Stimulated activated CD8-positive, alpha-beta memory T cell treated with anti-CD3 and anti-CD28 coated beads, Interleukin-15, amount 100 ng/mL, for 48 hours (primary cell): ENCODE results near the gene ITGB4.

Experiments
- DNase-seq, 2 donors: peaks; one replicate each; pipeline ENCODE4 v3.0.0-alpha.2; 2020; ENCODE audit warnings: low read depth in 2 of 2

The ITGB4 gene

GRCh38 chr17:75697651-75698291 is 23.5 kb upstream of the ITGB4 start:
- no peak for DNase-seq

- no peak for DNase-seq
Observed at GRCh38 chr17:75698659-75699058, 22.6 kb upstream of the ITGB4 start.

- DNase-seq: no peak
Observed at GRCh38 chr17:75701288-75701687, 20.0 kb upstream of the ITGB4 start.

- no peak for DNase-seq
Observed at GRCh38 chr17:75703191-75703590, 18.1 kb upstream of the ITGB4 start.

GRCh38 chr17:75703591-75703990 is 17.7 kb upstream of the ITGB4 start:
- no peak for DNase-seq

- DNase-seq: no peak
Observed at GRCh38 chr17:75704963-75705875, 16.0 kb upstream of the ITGB4 start.

- DNase-seq: no peak
Observed at GRCh38 chr17:75706042-75706728, 15.1 kb upstream of the ITGB4 start.

GRCh38 chr17:75707079-75707571 is 14.1 kb upstream of the ITGB4 start:
- no peak for DNase-seq

- DNase-seq: no peak
Observed at GRCh38 chr17:75712446-75712845, 8.8 kb upstream of the ITGB4 start.

GRCh38 chr17:75719732-75720131 is 1.5 kb upstream of the ITGB4 start:
- no peak for DNase-seq

GRCh38 chr17:75721463-75722011 is 278 bp downstream of the ITGB4 start:
- no peak for DNase-seq

GRCh38 chr17:75722076-75722475 is 817 bp downstream of the ITGB4 start:
- DNase-seq: no peak

GRCh38 chr17:75722542-75723095 is 1.4 kb downstream of the ITGB4 start:
- no peak for DNase-seq

GRCh38 chr17:75723171-75723930 is 2.1 kb downstream of the ITGB4 start:
- no peak for DNase-seq

GRCh38 chr17:75724016-75725003 is 3.1 kb downstream of the ITGB4 start:
- no peak for DNase-seq

GRCh38 chr17:75725504-75725903 is 4.2 kb downstream of the ITGB4 start:
- DNase-seq: no peak

- no peak for DNase-seq
Observed at GRCh38 chr17:75727391-75727790, 6.1 kb downstream of the ITGB4 start.

- DNase-seq: no peak
Observed at GRCh38 chr17:75729351-75729750, 8.1 kb downstream of the ITGB4 start.

GRCh38 chr17:75730065-75730464 is 8.8 kb downstream of the ITGB4 start:
- DNase-seq: no peak
